ENCODE measurements around the gene RBBP8. TPM values are rescaled to one million over a fixed set of nuclear protein-coding genes. Genes with fewer than 3 reads are reported as not detected.

RBBP8 gene
- total and polyA plus RNA-seq, 10 of the 15 experiments (the other 5 are each of a cell fraction or from before 2014, with no cell fraction given), result 46.2 to 82.3 (median 68.7) TPM

- FAIRE-seq, result no peak
- TF ChIP-seq ZNF622 (IDR thresholded peaks at IDR 0.05) (no peak), CBFB (IDR thresholded peaks at IDR 0.05; ENCODE audit: low read depth) (no peak), BACH1 (IDR thresholded peaks at IDR 0.05; ENCODE audit: borderline replicate concordance) (no peak), POLR2AphosphoS5 (IDR thresholded peaks at IDR 0.05; ENCODE audit: low read length) (no peak), BCL11A (IDR thresholded peaks at IDR 0.05; ENCODE audit: low read depth, low read length) (no peak), CEBPZ (IDR thresholded peaks at IDR 0.05; ENCODE audit: low read depth, low read length) (no peak), ZNF592 (IDR thresholded peaks at IDR 0.05) (no peak), JUND (IDR thresholded peaks at IDR 0.05; ENCODE audit: low read depth, low read length) (no peak), NRF1 (conservative IDR thresholded peaks at IDR 0.05; ENCODE audit: low read depth, low read length) (no peak), CREM (IDR thresholded peaks at IDR 0.05; ENCODE audit: low read depth) (no peak), PAX5 (IDR thresholded peaks at IDR 0.05; ENCODE audit: borderline replicate concordance, low read depth, low read length) (no peak), LARP7 (IDR thresholded peaks at IDR 0.05) (no peak), KLF5 (IDR thresholded peaks at IDR 0.05; ENCODE audit: partially characterized antibody) (no peak), JUNB (IDR thresholded peaks at IDR 0.05) (no peak), ZNF217 (IDR thresholded peaks at IDR 0.05) (no peak), BCL3 (IDR thresholded peaks at IDR 0.05; ENCODE audit: borderline replicate concordance, insufficient read depth, low read depth, low read length, poor library complexity, severe bottlenecking) (no peak), GABPA (IDR thresholded peaks at IDR 0.05; ENCODE audit: low read depth) (no peak), CEBPB (IDR thresholded peaks at IDR 0.05; ENCODE audit: borderline replicate concordance in 1 of 2, low read depth in 2 of 2, low read length in 2 of 2) (no peak)
These were observed 40.9 kb downstream of the RBBP8 start for GRCh38 chr18:22974001-22974400.

More at GRCh38 chr18:22974001-22974400, 40.9 kb downstream of the RBBP8 start:
- Histone ChIP-seq H3K4me1 (ENCODE audit: control insufficient read depth, insufficient read depth, low read length) (no peaks in the 10 kb centered on the region), H3K4me3 (no peak overlapping the region), H3K27ac (ENCODE audit: control insufficient read depth, insufficient read depth) (no peak overlapping the region), H3K27me3 (replicated peaks in 1 of 2; ENCODE audit: control insufficient read depth in 2 of 2, insufficient read depth in 2 of 2, low read length in 1 of 2) (no peaks in the 10 kb centered on the region), H3K9me3 (replicated peaks; ENCODE audit: control insufficient read depth, insufficient read depth, low read length) (no peaks in the 10 kb centered on the region), H2AFZ (ENCODE audit: control insufficient read depth, low read depth, low read length) (no peak overlapping the region), H3K79me2 (ENCODE audit: control insufficient read depth, insufficient read depth, low read length) (no peaks in the 10 kb centered on the region), H3K4me2 (ENCODE audit: control insufficient read depth, insufficient read depth) (no peak overlapping the region), H3K9ac (ENCODE audit: control insufficient read depth, insufficient read depth, low read length) (no peak overlapping the region), H4K20me1 (ENCODE audit: control insufficient read depth, insufficient read depth) (no peaks in the 10 kb centered on the region), H3K36me3 (ENCODE audit: control insufficient read depth in 2 of 2, insufficient read depth in 2 of 2, low read length in 1 of 2) (peaks cover 0 to 7% of the 10 kb centered on the region in 2 experiments; a peak in 2 of 4 replicates)
- ATAC-seq (no peak), DNase-seq (ENCODE audit: low read depth, low spot score) (no peak)
- ChIA-PET CTCF (interaction anchor here (1.4 kb wide), 1 partner anchor 160 kb away, joined by 3 read pairs; no protein-coding TSS in a partner anchor), RAD21 (ENCODE audit: unreplicated experiment) (no interaction called here), POLR2A (no interaction called here), SMC1A (ENCODE audit: uncharacterized antibody, unreplicated experiment) (no interaction called here)
- intact Hi-C loops (cut with micrococcal nuclease; ENCODE audit: unreplicated experiment), result no loop called here
- BruUV-seq (replicated peaks), result no TSS peak
- in situ Hi-C loops (cut with MboI), result loop anchor here (25.0 kb wide), 1 partner anchor 1912 kb away; no protein-coding TSS in a partner anchor
